ENCODE measurements around the gene REV1. TPM values are rescaled to one million over a fixed set of nuclear protein-coding genes. Genes with fewer than 3 reads are reported as not detected.

The REV1 gene
- total RNA-seq, 6 experiments from 2014 or later = 17.0 to 19.2 (median 18.6) TPM

DNA sequence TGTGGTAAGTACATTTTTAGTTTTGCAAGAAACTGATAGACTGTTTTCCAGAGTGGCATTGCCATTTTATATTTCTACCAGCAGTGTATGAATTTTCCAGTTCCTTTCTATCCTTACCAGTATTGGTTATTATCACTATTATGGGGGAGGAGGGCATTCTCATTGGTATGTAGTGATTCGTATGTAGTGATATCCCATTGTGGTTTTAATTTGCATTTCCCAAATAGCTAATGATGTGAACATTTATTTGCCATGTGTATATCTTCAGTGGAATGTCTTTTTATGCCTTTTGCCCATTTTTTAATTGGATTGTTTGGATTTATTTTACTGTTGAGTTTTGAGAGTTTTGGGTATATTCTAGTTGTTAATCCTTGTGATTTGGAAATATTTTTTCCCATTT, 135.7 kb downstream of the REV1 start:
- H3K9me3 Mint-ChIP-seq = no peaks in the 10 kb centered on the region
- no peaks in the 10 kb centered on the region; the same call in 1 of the 2 replicates for H3K27me3 Mint-ChIP-seq (ENCODE audit: insufficient read depth)
- TF ChIP-seq, protein P1, sequence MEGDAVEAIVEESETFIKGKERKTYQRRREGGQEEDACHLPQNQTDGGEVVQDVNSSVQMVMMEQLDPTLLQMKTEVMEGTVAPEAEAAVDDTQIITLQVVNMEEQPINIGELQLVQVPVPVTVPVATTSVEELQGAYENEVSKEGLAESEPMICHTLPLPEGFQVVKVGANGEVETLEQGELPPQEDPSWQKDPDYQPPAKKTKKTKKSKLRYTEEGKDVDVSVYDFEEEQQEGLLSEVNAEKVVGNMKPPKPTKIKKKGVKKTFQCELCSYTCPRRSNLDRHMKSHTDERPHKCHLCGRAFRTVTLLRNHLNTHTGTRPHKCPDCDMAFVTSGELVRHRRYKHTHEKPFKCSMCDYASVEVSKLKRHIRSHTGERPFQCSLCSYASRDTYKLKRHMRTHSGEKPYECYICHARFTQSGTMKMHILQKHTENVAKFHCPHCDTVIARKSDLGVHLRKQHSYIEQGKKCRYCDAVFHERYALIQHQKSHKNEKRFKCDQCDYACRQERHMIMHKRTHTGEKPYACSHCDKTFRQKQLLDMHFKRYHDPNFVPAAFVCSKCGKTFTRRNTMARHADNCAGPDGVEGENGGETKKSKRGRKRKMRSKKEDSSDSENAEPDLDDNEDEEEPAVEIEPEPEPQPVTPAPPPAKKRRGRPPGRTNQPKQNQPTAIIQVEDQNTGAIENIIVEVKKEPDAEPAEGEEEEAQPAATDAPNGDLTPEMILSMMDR (IDR thresholded peaks at IDR 0.05) = no peak
- peak; percentile 7 for DNase-seq
- peak overlapping the region; percentile 59; the same call in 1 of the 2 replicates for H3K27ac Mint-ChIP-seq
- H3K4me1 Mint-ChIP-seq (ENCODE audit: low read depth) = peaks cover 28% of the 10 kb centered on the region
- H3K36me3 Mint-ChIP-seq (ENCODE audit: low read depth) = peaks cover 5% of the 10 kb centered on the region; the same call in 1 of the 2 replicates
- peak overlapping the region; percentile 11; the same call in 1 of the 2 replicates for H3K4me3 Mint-ChIP-seq

Other genes with a start within 250 kb of the REV1 start
- not detected for gene LYG2, start 234.4 kb downstream of the REV1 start, total RNA-seq (2021; fragmentation: NEBNext Ultra II Directional; extraction: Animal tissue kit (Norgen Biotek cat#: 25700))
- under 1 TPM in 5 of 6 experiments, not detected in 1; 0.23 to 0.70 (median 0.27) TPM for gene LYG1, start 188.8 kb downstream of the REV1 start, total RNA-seq (2021; fragmentation: NEBNext Ultra II Directional; extraction: Animal tissue kit (Norgen Biotek cat#: 25700))
- gene TXNDC9, start 153.7 kb downstream of the REV1 start, total RNA-seq (2021; fragmentation: NEBNext Ultra II Directional; extraction: Animal tissue kit (Norgen Biotek cat#: 25700)) = 10 to 100 TPM; 40.3 to 47.9 (median 43.9) TPM
- 10 to 100 TPM; 43.9 to 51.1 (median 47.8) TPM for gene EIF5B, start 152.6 kb downstream of the REV1 start, total RNA-seq (2021; fragmentation: NEBNext Ultra II Directional; extraction: Animal tissue kit (Norgen Biotek cat#: 25700))